Brain microvascular endothelial cell (primary cell): ENCODE measurements around the gene EIF3M.

ENCODE experiments used
- DNase-seq: peaks from one replicate; pipeline ENCODE4 v3.0.0-alpha.2; 2020
- H3K27ac ChIP-seq: fragments of 250-450 bp; sonication (Bioruptor Pico); 2 replicates; pipeline ENCODE4 v1.5.1; 2020; ENCODE audit warnings: mild to moderate bottlenecking, moderate library complexity
- H3K27me3 ChIP-seq: fragments of 250-450 bp; sonication (Bioruptor Pico); replicated peaks from 2 replicates; pipeline ENCODE4 v1.5.1; 2020; ENCODE audit warnings: mild to moderate bottlenecking
- H3K36me3 ChIP-seq: fragments of 250-450 bp; sonication (Bioruptor Pico); replicated peaks from 2 replicates; pipeline ENCODE4 v1.5.1; 2020; ENCODE audit warnings: mild to moderate bottlenecking
- H3K4me3 ChIP-seq: 2 replicates; pipeline ENCODE4 v1.5.1; 2011; ENCODE audit warnings: low read depth, mild to moderate bottlenecking, control low read depth, low read length, moderate library complexity
- CTCF ChIP-seq: IDR thresholded peaks from 2 replicates; pipeline ENCODE4 v1.5.1; 2011; ENCODE audit warnings: low read depth, mild to moderate bottlenecking, moderate library complexity, low read length, control low read depth, inconsistent platforms; ENCODE audit errors: missing control alignments
- in situ Hi-C: cut with HindIII; loops from 2 replicates; pipeline ENCODE4 v1.10.0; 2017; ENCODE audit warnings: low sequenced_read_pairs, low pct_ligation_motif_present

Gene EIF3M

GRCh38 chr11:32583459-32584271 lies at the start of gene EIF3M:
EIF3M (plus strand) TSS chr11:32583831; CDS start chr11:32583888, 57 bp downstream.
- no peaks in the 10 kb centered on the region for H3K27me3 ChIP-seq
- peaks cover 3% of the 10 kb centered on the region for H3K36me3 ChIP-seq
- DNase-seq = peak; percentile 94
- H3K4me3 ChIP-seq = peak within 1 kb of the TSS; percentile 96
- in situ Hi-C loops = no loop called here
- peak within 1 kb of the TSS; percentile 79 for H3K27ac ChIP-seq
- TF ChIP-seq CTCF = no peak

GRCh38 chr11:32538804-32539203 lies 44.8 kb upstream of the EIF3M start:
- no peak for DNase-seq
- Histone ChIP-seq H3K27ac (no peak overlapping the region), H3K4me3 (no peak overlapping the region), H3K36me3 (no peaks in the 10 kb centered on the region), H3K27me3 (no peaks in the 10 kb centered on the region)
- TF ChIP-seq CTCF = no peak
- in situ Hi-C loops = no loop called here

GRCh38 chr11:32549611-32550187 lies 33.9 kb upstream of the EIF3M start:
- no peak for DNase-seq
- Histone ChIP-seq H3K27ac (no peak overlapping the region), H3K27me3 (no peaks in the 10 kb centered on the region), H3K36me3 (no peaks in the 10 kb centered on the region), H3K4me3 (no peak overlapping the region)
- TF ChIP-seq CTCF = no peak
- in situ Hi-C loops = no loop called here

- no peak for DNase-seq
- in situ Hi-C loops = no loop called here
- TF ChIP-seq CTCF = no peak
- Histone ChIP-seq H3K36me3 (no peaks in the 10 kb centered on the region), H3K4me3 (no peak overlapping the region), H3K27me3 (no peaks in the 10 kb centered on the region), H3K27ac (no peak overlapping the region)
Observed at GRCh38 chr11:32550207-32550606, 33.4 kb upstream of the EIF3M start.

GRCh38 chr11:32555091-32555490 lies 28.5 kb upstream of the EIF3M start:
- H3K27me3 ChIP-seq = no peaks in the 10 kb centered on the region
- in situ Hi-C loops = no loop called here
- H3K27ac ChIP-seq = no peak overlapping the region
- no peaks in the 10 kb centered on the region for H3K36me3 ChIP-seq
- no peak for DNase-seq
- no peak for TF ChIP-seq CTCF
- H3K4me3 ChIP-seq = no peak overlapping the region
